HG02798 (cell line): ENCODE data around the gene METTL3.
"Not testable (repeated sequence)": the region's sequence is repeated elsewhere in the genome, so short reads cannot be mapped to it uniquely, and the experiment has no call there.

Experiments used
- ATAC-seq: cut with Tn5 transposase; IDR thresholded peaks from one replicate; pipeline ENCODE4 v1.9.1; 2021; ENCODE audit warnings: mild to moderate bottlenecking; ENCODE audit not compliant: unreplicated experiment, poor library complexity

Gene METTL3

DNA sequence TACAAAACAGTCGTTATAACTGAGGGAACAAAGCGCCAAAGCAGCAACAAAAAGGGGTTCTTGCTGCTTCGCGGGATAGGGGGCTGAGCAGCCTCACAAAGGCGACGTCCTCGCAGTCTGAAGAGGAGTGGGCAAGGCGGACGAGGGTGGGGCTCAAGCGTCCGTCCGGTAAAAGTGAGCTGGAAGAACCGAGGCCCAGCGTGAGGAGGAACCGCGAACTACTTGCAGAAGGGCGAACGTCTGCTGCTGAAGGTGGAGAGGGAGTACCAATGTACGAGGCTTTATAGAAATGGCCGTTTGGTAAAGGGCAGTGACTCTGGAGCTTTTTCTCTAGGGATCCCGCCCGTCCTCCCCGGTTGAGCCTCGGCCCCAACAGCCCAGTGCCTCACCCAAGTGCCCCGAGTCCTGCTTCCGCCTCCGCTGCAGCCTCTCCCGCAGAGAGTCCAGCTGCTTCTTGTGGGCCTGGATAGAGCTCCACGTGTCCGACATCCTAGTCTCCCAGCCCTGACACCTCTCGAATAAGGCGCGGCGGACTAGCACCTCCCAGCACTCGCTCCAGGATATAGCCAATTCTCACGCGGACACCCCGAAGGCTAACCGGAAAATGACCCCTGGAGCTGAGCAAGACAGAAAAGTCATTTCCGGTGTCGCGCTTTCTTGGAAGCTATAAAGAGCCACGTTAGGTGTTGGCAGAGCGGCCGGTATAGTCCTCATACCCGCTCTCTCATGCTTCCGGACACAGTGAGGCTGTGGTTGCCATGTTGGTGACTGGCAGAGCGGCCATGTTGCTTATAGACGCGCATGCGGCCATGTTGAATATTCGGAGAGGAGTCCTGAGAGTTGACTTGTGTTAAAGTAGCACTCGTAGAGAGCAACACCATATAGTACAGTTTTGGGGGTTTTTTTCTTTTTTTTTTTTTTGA, at the start of gene METTL3:
TSS of gene METTL3 (minus strand) at position 606 of the 923 bp plus-strand sequence. CDS start at position 489, 117 bp downstream.
- peak; percentile 99 for ATAC-seq

DNA sequence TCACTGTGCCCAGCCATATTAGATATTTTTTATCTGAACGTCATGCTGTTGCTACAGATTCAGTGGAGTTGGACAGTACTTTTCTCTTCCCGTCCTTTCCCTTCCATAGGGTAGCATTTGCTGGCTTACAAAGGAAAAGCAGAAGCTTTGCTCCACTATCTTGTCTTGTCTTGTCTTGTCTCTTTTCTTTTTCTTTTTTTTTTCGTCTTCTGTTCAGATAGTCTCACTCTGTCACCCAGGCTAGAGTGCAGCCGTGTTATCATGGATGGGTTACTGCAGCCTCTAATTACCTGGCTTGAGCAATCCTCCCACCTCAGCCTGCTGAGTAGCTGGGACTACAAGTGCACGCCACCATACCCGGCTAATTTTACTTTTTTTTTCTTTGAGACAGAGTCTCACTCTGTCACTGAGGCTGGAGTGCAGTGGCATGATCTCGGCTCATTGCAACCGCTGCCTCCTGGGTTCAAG, 47.6 kb upstream of the METTL3 start:
- no peak for ATAC-seq

DNA sequence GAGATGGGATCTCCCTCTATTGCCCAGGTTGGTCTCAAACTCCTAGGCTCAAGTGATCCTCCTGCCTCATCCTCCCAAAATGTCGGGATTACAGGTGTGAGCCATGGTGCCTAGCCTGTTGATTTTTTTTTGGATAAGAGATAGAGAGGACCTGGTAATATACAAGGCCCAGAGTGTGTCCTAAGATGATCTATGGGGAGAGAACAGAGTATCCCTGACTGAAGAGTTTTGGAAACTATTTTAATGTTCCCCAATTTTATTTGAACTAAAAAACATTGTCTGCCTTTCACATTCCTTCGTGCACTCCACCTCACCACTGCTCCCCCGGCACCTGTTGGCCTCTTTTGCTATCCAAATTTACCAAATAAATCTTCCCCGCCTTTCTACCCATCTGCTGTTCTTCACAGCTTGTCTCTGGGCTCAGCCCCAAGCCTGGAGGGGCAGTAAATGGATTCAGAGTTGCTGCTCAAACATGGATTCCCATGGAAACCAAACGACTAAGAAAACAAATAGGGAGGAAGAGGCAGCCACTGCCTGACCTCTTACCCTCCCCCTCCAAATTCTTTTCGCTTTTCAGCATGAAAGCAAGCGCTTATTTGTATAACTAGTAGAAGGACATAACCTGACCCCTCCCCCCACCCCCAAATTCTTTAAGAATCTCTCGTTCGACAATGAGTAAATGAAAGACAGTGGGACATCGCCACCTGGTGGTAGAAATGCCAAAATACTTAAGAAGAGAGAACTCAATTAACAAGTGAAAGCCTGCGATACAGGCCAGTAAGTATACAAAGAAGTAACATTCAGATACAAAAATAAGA, 46.2 kb upstream of the METTL3 start:
- no peak for ATAC-seq

DNA sequence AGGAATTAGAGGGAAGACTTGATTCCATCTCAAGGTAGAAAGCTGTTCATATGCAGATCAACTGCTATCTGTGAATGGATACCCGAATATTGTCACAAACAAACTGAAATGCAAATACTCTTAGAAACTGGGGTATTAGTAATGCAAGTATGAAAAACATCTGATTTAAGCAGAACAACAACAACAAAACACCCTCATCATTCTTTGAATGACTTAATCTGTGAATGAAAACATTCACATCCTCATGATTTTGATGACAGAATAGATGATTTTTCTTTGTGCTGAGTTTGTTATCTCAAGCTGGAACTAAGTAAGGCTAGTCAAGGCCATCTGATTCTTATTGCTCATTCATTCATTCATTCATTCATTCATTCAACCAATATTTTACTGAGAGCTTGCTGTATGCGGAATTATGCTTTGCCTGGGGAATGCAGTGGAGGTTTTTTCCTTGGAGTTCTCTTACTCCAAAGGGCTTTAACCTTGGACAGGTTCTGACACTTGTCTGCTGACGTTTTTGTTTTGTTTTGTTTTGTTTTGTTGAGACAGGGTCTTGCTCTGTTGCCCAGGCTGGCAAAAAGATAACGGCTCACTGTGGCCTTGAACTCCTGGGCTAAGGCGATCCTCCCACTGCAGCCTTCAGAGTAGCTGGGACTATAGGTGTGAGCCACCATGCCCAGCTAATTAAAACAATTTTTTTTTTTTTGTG, 45.4 kb upstream of the METTL3 start:
- no peak for ATAC-seq

DNA sequence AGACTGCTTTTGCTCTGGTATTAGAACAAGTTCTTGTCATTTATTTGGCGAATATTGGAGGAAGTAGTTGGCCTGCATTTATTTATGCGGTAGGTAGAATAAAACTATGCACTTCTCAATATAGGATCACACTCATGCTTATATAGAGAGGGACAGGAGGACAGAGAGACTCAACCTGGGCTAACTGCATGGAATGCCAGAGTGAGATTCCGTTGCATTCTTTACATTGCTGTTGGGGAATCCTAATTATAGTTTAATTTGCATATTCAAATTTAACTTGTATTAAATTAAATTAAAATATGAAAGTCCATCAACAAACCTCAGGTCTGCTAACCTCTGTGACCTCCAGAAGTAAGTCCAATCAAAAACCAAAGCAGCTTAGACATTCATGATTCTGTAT, 42.1 kb upstream of the METTL3 start:
- ATAC-seq, result no peak

DNA sequence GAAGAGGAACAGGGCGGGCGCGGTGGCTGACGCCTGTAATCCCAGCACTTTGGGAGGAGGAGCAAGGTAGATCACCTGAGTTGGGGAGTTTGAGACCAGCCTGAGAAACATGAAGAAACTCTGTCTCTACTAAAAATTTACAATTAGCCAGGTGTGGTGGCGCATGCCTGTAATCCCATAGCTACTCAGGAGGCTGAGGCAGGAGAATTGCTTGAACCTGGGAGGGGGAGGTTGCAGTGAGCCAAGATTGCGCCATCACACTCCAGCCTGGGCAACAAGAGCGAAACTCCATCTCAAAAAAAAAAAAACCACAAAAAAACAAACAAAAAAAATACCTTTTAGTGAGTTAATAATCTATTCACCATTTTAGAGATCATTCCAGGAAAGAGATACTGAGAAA, 33.4 kb upstream of the METTL3 start:
- not testable (repeated sequence) for ATAC-seq

DNA sequence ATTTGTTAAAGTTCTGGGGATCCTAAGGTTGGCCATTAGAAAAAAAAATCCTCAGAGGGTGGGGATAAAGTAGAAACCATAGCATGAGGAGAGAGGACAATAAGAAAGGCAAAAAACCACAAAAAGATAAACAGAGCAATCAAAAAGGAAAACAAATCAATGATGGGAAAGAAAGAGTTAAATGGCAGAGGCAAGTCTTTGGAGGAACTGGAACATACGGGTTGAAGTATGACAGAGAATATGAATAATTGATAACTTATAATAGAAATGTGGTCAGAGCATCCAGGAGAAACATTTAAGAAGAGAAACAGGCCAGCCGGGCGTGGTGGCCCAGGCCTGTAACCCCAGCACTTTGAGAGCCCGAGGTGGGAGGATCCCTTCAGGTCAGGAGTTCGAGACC, 32.8 kb upstream of the METTL3 start:
- ATAC-seq, result no peak

DNA sequence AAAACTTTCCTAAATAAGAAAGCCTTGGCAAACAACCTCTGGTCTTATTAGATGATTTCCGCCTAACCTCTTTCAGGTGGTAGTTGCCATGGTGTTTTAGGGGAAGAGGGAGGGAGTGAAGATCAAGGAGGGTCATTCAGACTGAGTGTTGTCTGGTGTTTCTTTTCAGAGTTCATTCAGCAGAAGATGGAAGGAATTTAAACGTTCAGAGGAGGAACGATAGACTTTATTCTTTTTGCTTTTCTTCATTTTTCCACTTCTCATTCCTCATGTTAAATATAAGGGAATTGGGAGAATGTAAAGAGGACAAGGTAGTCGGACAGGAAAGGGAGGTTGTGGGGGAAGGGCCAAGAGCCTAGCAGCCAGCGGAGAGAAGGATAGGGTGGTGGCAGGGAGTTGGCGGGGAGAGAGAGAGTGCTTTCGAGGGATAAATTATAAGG, 32.4 kb upstream of the METTL3 start:
- ATAC-seq, result no peak

DNA sequence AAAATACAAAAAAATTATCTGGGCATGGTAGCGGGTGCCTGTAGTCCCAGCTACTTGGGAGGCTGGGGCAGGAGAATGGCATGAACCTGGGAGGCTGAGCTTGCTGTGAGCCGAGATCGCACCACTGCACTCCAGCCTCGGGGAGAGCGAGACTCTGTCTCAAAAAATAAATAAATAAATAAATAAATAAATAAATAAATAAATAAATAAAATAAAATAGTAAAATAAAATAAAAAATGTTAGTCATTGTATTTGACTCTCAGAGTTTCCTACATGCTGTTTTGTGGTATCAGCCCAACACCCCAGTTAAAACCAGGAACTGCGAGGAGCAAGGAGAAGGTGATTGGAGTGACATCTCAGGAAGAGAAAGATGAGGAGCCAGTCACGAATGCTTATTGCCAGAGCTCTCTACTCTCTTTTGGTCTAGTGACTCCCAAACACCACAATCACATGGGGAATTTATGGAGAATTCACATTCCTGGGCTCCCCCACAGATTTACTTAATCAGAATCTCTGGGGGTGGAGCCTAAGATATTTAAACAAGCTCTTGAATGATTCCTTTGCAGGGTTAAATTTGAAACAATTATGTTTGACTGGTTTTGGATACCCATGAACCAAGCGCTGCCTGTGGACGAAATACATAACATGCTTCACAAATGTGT, 30.4 kb upstream of the METTL3 start:
- ATAC-seq, result no peak

DNA sequence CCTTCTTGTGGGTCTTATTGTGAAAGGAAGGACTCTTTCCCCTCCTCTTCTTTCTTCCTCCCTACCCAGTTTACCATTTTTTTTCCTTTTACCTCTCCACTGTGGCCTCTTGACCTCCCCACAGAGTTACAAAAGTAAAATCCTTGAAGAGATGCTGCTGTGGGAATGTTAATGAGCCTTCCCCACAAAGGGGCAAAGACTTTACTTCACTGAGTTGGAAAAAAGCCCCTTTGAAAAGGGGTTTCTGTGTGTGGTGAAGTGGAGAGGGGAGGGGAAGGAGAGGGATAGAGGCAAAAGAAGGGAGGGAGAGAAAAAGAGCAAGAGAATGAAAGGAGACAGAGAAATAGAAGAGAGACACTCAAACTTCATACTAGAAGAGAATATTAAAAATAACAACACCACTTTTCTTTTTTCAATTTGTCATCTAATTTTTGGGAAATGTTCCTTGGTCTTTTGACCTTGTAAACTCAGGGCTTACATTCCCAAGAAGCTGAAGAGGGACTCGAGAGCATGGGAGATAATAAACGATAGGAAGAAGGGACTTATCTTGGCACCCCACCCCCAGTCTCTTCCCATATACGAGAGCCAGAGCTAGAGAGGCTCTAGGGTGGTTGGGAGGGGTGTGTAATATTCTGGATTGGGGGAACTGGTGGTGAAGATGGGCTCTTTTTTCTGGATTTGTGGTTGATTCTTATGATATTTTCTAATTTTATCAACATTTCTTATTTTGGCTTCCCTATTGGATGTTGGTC, 28.2 kb upstream of the METTL3 start:
- ATAC-seq, result no peak

DNA sequence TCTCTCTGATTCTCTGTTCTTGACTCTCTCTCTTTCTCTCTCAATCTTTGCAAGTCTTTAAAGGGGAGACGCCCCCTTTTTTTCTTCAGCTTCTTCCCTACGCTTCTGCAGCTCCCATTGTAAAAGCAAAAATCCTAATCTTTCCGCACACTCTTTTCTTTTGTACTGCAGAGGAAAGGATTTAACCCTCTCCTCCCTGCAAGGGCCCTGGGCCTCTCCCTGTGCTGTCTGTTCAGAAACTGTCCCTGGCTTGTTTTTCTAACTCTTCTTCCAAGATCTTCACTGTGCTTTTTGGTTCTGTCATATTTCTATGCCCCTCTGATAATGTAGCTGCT, 25.9 kb upstream of the METTL3 start:
- ATAC-seq, result no peak

DNA sequence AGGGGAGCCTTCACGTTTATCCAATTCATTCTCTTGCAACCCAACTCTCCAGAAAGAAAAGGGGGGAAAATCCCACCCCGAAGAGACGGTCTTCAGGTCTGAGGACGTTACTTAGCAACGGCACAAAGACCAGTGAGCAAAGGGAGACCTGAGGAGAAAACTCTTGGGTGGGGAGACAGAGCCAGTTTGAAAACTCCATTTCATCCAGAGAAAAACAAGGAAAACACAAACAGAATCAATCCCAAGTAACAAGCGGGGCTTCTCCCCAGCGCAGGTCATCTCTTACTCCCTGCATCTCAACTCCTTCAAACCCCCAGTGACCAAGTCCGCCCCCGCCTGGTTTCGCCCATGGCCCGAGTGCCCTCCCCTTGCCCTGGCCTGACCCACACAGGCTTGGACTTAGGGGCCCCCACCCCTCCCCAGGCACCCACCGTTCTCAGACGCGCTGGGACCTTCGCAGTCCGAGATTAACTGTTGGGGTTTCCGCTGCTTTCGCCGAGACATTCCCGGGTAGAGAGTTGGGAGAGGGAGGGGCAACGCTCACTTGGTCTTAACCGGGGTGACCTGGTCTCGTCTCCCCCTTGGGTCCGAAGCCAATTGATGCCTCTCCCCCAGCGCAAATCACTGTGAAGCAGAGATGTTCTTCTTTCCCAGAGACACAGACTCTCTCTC, 25.4 kb upstream of the METTL3 start:
- ATAC-seq, result no peak

DNA sequence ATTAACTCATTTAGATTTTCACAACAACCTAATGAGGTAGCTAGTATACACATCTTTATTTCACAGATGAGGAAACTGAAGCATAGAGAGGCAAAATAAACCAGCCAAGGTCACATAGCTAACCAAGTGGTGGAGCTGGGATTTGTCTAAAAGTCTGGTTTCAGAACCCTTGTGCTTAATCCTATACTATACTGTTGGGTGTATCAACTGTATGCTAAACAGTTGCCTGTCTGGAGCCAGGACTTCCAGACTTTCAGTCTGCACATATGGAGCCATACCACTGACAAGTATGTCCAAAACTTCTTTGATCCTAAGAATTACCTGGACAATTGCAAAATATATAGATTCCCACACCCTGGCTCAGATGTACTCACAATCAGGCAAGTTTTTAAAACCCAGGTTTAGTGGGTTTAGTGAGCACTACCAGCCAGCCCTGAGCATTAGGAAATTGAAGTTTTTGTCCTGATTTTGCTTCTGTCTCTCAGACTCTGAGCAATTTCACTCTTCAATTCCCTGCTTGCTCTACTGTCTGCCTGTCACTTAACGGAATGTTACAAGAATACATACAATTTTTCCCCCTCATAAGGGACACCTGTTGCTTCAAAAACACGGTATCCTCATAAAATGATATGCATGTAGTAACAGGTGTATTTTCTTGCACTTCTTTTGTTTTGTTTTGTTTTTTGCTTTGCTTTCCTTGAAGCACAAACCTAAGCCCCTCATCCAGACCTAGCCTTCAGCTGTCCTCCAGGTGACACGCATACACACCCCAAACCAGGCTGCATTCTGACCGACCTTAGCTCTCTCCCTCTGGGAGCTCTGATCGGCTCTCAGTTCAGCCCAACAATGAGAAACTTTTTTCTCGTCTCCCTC, 24.6 kb upstream of the METTL3 start:
- no peak for ATAC-seq

DNA sequence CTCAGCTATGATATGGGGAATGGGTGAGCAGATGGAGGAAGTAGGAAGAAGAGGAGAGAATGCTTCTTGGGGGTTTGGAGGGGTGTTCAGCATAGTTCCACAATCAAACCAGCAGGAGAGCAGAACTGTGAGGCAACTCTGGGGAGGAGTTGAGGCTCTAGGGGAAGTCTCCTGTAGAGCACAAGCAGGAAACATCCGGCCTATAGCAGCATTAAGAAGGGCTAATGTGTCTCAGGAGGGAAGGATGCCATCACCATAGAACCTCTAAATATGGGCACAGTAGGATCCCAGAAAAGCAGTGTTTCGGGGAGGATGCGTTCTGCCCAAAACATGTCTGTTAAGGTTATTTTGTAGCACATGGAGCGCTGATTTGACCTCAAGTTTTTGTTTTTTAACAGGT, 23.4 kb upstream of the METTL3 start:
- ATAC-seq, result no peak

DNA sequence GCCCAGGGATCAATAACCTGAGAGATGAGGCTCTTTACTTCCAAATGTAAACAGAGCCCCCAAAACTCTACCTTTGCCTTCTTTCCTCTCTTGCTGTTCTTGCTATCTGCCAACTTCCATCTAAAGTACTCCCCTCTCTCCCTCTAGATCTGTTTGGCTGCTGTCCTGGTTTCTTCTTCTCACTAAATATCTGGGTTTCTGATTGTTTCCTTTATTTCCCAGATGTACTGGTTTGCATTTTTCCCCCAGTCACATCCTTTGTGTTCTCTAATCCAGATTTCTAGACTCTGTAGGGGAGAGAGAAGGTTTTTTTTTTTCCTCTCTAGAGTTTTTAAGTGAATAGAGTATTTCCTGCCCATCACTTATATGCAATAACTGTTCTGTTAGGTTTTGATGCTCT, 22.2 kb upstream of the METTL3 start:
- no peak for ATAC-seq

DNA sequence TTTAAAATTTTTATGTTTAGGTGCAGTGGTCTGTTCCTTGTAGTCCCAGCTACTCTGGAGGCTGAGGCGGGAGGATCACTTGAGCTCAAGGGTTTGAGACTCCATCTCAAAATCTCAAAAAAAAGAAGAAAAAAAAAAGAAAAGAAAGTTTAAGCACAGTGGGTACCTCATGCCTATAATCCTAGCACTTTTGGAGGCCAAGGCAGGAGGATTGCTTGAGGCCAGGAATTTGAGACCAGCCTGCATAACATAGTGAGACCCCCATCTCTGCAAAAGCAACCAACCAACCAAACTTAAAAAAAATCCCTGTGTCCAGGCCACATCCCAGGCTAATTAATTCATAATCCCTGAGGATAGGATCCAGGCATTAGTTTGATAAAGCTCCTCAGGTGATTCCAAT, 18.4 kb upstream of the METTL3 start:
- no peak for ATAC-seq

DNA sequence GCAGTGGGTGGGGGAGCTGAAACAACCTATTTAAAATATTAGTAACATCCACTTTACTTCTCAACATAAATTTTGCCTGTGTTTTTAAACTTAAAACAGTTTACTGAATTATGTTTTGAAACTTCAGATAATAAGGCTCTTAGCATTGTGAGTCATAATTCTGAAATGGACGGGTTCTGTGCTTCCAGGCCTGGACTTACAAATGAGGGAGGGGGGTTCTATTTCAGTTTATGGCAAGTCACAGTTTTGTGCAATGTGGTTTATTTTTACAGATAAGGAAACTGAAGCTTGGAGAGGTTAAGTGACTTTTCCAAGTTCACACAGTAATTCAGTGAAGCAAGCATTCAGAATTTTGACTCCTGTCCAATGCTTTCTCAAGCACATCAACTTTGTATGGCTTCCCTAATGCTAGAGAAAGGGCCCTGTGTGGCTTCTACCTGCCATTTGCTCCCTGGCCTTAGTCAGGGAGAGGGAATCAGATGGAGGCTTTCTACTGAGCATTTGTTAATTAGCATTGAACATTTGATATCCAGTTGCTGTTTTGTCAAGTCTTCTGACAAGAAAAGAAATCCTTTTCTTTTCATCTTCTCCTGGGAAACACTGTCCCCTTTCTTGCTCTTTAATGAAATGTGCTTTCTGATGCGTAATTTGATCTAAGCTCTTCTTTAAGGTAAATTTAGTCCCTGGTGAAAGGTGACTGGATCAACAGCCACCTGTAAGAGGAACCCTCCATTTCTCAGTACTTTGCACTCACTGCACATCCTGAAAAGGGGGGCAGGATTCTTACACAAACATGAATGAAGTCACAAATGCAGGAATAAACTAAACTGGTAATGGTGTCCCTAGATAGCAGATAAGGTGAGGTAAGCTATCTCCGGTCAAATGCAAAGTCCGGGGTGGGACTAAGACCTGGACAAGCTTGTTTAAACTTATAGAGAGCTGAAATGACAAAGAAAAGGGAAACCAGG, 17.5 kb upstream of the METTL3 start:
- no peak for ATAC-seq
